HG03159 (cell line): ENCODE results near the gene MED28.
A peak's percentile ranks its signal among the peaks of the same experiment; 100 is the strongest.
"Not testable (repeated sequence)": the region's sequence is repeated elsewhere in the genome, so short reads cannot be mapped to it uniquely, and the experiment has no call there.

Experiments used
- ATAC-seq: cut with Tn5 transposase; IDR thresholded peaks from one replicate; pipeline ENCODE4 v1.9.1; 2021; ENCODE audit warnings: mild to moderate bottlenecking, moderate library complexity; ENCODE audit not compliant: unreplicated experiment

MED28 gene

GRCh38 chr4:17614416-17615299 is at the start of gene MED28:
TSS of gene MED28 (plus strand) at chr4:17614641. CDS start at chr4:17614655, 14 bp downstream.
- ATAC-seq, result peak; percentile 94

- ATAC-seq, result no peak
Measured at GRCh38 chr4:17565846-17566245, 48.6 kb upstream of the MED28 start.

GRCh38 chr4:17567271-17567670 is 47.2 kb upstream of the MED28 start:
- no peak for ATAC-seq

GRCh38 chr4:17574206-17574605 is 40.2 kb upstream of the MED28 start:
- ATAC-seq, result no peak

GRCh38 chr4:17575177-17575576 is 39.3 kb upstream of the MED28 start:
- not testable (repeated sequence) for ATAC-seq

- peak; percentile 86 for ATAC-seq
Measured at GRCh38 chr4:17576932-17577664, 37.3 kb upstream of the MED28 start, which contains the start of gene LAP3. TSS of gene LAP3 (plus strand) at chr4:17577198. CDS start at chr4:17577466, 268 bp downstream.

- peak; percentile 9 for ATAC-seq
Measured at GRCh38 chr4:17577665-17578481, 36.6 kb upstream of the MED28 start.

GRCh38 chr4:17578482-17578891 is 36.0 kb upstream of the MED28 start:
- ATAC-seq, result peak; percentile 30

- ATAC-seq, result no peak
Measured at GRCh38 chr4:17580969-17581368, 33.5 kb upstream of the MED28 start.

- ATAC-seq, result no peak
Measured at GRCh38 chr4:17583276-17583675, 31.2 kb upstream of the MED28 start.

- no peak for ATAC-seq
Measured at GRCh38 chr4:17583941-17584340, 30.5 kb upstream of the MED28 start.

GRCh38 chr4:17584521-17585213 is 29.8 kb upstream of the MED28 start:
- no peak for ATAC-seq

- ATAC-seq, result no peak
Measured at GRCh38 chr4:17587094-17587822, 27.2 kb upstream of the MED28 start.

GRCh38 chr4:17589355-17589754 is 25.1 kb upstream of the MED28 start:
- ATAC-seq, result no peak

- ATAC-seq, result peak; percentile 89
Measured at GRCh38 chr4:17595471-17596005, 18.9 kb upstream of the MED28 start.

GRCh38 chr4:17597517-17597916 is 16.9 kb upstream of the MED28 start:
- ATAC-seq, result no peak

- no peak for ATAC-seq
Measured at GRCh38 chr4:17599826-17600225, 14.6 kb upstream of the MED28 start.

- ATAC-seq, result no peak
Measured at GRCh38 chr4:17605236-17605635, 9.2 kb upstream of the MED28 start.

GRCh38 chr4:17613761-17614415 is 553 bp upstream of the MED28 start:
- ATAC-seq, result peak; percentile 56
